HL-60/S4 (cell line): ENCODE results near the gene DKKL1.
"Not testable (repeated sequence)": the region's sequence is repeated elsewhere in the genome, so short reads cannot be mapped to it uniquely, and the experiment has no call there.

ENCODE experiments used
- in situ Hi-C: fragments of 300-500 bp; cut with MboI; formaldehyde crosslinking; loops from 2 replicates; pipeline ENCODE4 v1.14.3; 2022; ENCODE audit warnings: low sequenced_read_pairs

The DKKL1 gene

GRCh38 chr19:49359851-49360820, 3.5 kb upstream of the DKKL1 start:
- in situ Hi-C loops: no loop called here

- in situ Hi-C loops: no loop called here
Measured at GRCh38 chr19:49361438-49362047, 2.1 kb upstream of the DKKL1 start.

GRCh38 chr19:49362048-49362928, 1.4 kb upstream of the DKKL1 start, which contains the start of gene TEAD2:
TEAD2 (minus strand) TSS chr19:49362416; CDS start chr19:49360075, 2,341 bp downstream.
- in situ Hi-C loops: no loop called here

GRCh38 chr19:49362929-49363267, 779 bp upstream of the DKKL1 start:
- in situ Hi-C loops: no loop called here

GRCh38 chr19:49364083-49364737, 533 bp downstream of the DKKL1 start:
- in situ Hi-C loops: no loop called here

GRCh38 chr19:49366110-49366509, 2.4 kb downstream of the DKKL1 start:
- in situ Hi-C loops: no loop called here

GRCh38 chr19:49368711-49369358, 5.2 kb downstream of the DKKL1 start:
- in situ Hi-C loops: no loop called here

- in situ Hi-C loops: no loop called here
Measured at GRCh38 chr19:49371184-49371583, 7.5 kb downstream of the DKKL1 start.

- in situ Hi-C loops: not testable (repeated sequence)
Measured at GRCh38 chr19:49373174-49373573, 9.5 kb downstream of the DKKL1 start.

- in situ Hi-C loops: no loop called here
Measured at GRCh38 chr19:49374665-49375434, 11.2 kb downstream of the DKKL1 start.

- in situ Hi-C loops: no loop called here
Measured at GRCh38 chr19:49378512-49378911, 14.8 kb downstream of the DKKL1 start.

GRCh38 chr19:49380391-49380790, 16.7 kb downstream of the DKKL1 start:
- in situ Hi-C loops: no loop called here

GRCh38 chr19:49382639-49383038, 19.0 kb downstream of the DKKL1 start:
- in situ Hi-C loops: no loop called here

- in situ Hi-C loops: no loop called here
Measured at GRCh38 chr19:49383599-49383998, 19.9 kb downstream of the DKKL1 start.

- in situ Hi-C loops: no loop called here
Measured at GRCh38 chr19:49387936-49388372, 24.3 kb downstream of the DKKL1 start, which contains the start of gene KASH5. KASH5 (plus strand) TSS chr19:49388249; CDS start chr19:49390884, 2,635 bp downstream.

GRCh38 chr19:49389406-49389805, 25.7 kb downstream of the DKKL1 start:
- in situ Hi-C loops: no loop called here

- in situ Hi-C loops: loop anchor here (5.0 kb wide), 1 partner anchor 37 kb away; the partner anchor contains the start of gene GFY
Measured at GRCh38 chr19:49390131-49390928, 26.7 kb downstream of the DKKL1 start.

- in situ Hi-C loops: loop anchor here (5.0 kb wide), 1 partner anchor 36 kb away; the partner anchor contains the start of gene GFY
Measured at GRCh38 chr19:49390929-49391359, 27.3 kb downstream of the DKKL1 start.
